Measurements from ENCODE around the gene SCGN. TPM values are rescaled to one million over a fixed set of nuclear protein-coding genes. Genes with fewer than 3 reads are reported as not detected.

The SCGN gene
- total RNA-seq, 4 donors from 2014 or later: 0.35 to 3.6 (median 1.3) TPM; not detected in 1

DNA sequence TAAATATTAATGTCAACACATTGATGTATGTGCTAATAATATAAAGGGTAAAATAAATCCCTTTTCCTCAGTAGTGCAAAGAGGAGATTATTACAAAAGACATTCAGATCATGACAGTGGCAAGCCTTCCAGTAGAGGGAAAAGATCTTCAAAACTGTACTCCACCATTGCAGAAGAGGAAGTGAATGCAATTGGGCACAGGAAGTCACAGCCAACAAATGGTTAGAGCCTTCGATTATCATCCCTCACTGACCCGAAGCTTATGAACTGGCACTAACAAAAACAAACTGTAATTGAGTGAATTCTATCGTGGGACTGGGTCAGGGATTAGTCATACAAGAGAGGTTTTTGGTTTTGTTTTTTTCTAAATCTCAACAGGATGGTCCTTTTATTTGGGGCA lies 39.3 kb upstream of the SCGN start:
- Histone ChIP-seq H3K27me3 (no peaks in the 10 kb centered on the region), H3K27ac (no peak overlapping the region), H3K4me1 (no peaks in the 10 kb centered on the region), H3K9me3 (no peaks in the 10 kb centered on the region), H3K36me3 (peaks cover 0 to 6% of the 10 kb centered on the region in 2 donors), H3K4me3 (no peak overlapping the region)
- TF ChIP-seq, protein P1, sequence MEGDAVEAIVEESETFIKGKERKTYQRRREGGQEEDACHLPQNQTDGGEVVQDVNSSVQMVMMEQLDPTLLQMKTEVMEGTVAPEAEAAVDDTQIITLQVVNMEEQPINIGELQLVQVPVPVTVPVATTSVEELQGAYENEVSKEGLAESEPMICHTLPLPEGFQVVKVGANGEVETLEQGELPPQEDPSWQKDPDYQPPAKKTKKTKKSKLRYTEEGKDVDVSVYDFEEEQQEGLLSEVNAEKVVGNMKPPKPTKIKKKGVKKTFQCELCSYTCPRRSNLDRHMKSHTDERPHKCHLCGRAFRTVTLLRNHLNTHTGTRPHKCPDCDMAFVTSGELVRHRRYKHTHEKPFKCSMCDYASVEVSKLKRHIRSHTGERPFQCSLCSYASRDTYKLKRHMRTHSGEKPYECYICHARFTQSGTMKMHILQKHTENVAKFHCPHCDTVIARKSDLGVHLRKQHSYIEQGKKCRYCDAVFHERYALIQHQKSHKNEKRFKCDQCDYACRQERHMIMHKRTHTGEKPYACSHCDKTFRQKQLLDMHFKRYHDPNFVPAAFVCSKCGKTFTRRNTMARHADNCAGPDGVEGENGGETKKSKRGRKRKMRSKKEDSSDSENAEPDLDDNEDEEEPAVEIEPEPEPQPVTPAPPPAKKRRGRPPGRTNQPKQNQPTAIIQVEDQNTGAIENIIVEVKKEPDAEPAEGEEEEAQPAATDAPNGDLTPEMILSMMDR (IDR thresholded peaks at IDR 0.05): no peak
- ATAC-seq: no peak
- 45 to 54% methylated on average over 3 of the region's 3 CpGs for WGBS, 2 donors (ENCODE audit: low coverage in 1 of 2)

DNA sequence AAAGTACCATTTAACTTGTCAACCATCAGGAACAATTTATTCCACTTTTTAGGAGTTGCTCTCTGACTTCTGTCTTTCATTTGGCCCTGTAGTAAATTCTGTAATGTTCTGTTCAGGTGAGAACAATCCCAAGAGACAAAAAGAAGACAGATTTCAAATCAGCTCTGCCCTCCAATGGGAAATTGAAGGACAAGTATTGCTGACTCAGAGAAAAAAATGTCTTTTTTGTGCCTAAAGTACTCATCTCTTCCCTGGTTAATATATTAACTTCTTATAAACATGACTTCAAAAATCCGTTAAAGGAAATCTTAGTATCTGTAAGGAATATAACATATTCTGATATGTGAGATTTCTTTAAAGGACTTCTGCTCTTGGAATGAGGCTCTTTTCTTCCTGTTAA lies 38.6 kb upstream of the SCGN start:
- Histone ChIP-seq H3K36me3 (peaks cover 0 to 6% of the 10 kb centered on the region in 2 donors), H3K9me3 (no peaks in the 10 kb centered on the region), H3K27ac (no peak overlapping the region), H3K4me3 (no peak overlapping the region), H3K4me1 (no peaks in the 10 kb centered on the region), H3K27me3 (no peaks in the 10 kb centered on the region)
- no peak for ATAC-seq
- 57 to 65% methylated on average over 1 of the region's 1 CpG for WGBS, 2 donors (ENCODE audit: low coverage in 1 of 2)
- TF ChIP-seq EP300 (IDR thresholded peaks at IDR 0.05): no peak
- TF ChIP-seq POLR2A (IDR thresholded peaks at IDR 0.05): no peak
- TF ChIP-seq POLR2AphosphoS5 (IDR thresholded peaks at IDR 0.05): no peak
- TF ChIP-seq, protein P1 (IDR thresholded peaks at IDR 0.05): no peak

DNA sequence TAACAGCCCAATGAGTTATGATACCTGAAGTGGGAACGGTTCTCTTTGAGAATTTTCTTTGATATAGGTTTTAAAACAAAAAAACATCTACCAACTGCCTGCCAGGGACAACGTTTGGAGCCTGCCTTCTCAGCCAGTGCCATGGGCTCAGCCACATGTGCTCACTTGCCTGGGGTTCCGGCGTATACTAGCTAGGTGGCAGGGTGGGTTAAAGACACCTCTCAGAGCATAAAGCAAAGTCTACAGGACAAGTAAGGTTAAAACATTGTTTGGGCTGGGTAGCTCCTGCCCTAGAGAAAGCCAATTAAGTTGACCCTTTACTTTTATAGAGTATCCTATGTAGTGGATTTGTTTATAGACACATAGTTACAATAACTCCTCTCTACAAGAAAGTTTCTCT lies 38.0 kb upstream of the SCGN start:
- Histone ChIP-seq H3K27ac (no peak overlapping the region), H3K9me3 (no peaks in the 10 kb centered on the region), H3K4me3 (no peak overlapping the region), H3K27me3 (no peaks in the 10 kb centered on the region), H3K4me1 (no peaks in the 10 kb centered on the region), H3K36me3 (peaks cover 0 to 6% of the 10 kb centered on the region in 2 donors)
- ATAC-seq: no peak
- 67 to 82% methylated on average over 1 to 4 of the region's 4 CpGs for WGBS, 2 donors (ENCODE audit: low coverage in 1 of 2)
- no peak for TF ChIP-seq POLR2AphosphoS5 (IDR thresholded peaks at IDR 0.05)
- TF ChIP-seq POLR2A (IDR thresholded peaks at IDR 0.05): no peak
- TF ChIP-seq, protein P1 (IDR thresholded peaks at IDR 0.05): no peak
- TF ChIP-seq EP300 (IDR thresholded peaks at IDR 0.05): no peak

DNA sequence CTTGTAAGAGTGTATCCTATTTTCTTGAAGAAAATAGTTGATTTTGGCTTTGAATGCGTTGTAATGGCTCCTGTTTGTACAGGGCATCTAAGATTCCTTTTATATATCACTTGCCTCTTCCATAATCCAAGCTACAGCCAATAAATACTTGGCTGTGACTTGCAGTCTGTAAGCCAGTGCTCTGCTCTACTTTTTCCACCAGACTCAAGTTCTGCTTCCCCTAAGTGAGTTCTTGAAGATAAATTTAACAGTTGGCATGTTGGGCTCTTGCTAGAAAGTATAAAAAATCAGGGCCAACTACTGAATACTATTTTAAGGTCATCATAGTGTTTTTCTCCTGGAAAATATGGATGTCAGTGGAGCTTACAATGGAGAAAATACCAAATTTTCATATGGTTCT lies 36.5 kb upstream of the SCGN start:
- no peaks in the 10 kb centered on the region for H3K4me1 ChIP-seq
- no peaks in the 10 kb centered on the region for H3K27me3 ChIP-seq
- TF ChIP-seq, protein P1 (IDR thresholded peaks at IDR 0.05): no peak
- TF ChIP-seq POLR2A (IDR thresholded peaks at IDR 0.05) (no peak), POLR2AphosphoS5 (IDR thresholded peaks at IDR 0.05) (no peak), EP300 (IDR thresholded peaks at IDR 0.05) (no peak)
- 82% methylated on average over 1 of the region's 1 CpG; no CpG with 5 or more reads in 1 of the 2 donors for WGBS, 2 donors (ENCODE audit: low coverage in 1 of 2)
- H3K27ac ChIP-seq: no peak overlapping the region
- no peak overlapping the region for H3K4me3 ChIP-seq
- H3K36me3 ChIP-seq: peaks cover 0 to 4% of the 10 kb centered on the region in 2 donors
- no peak for ATAC-seq
- no peaks in the 10 kb centered on the region for H3K9me3 ChIP-seq

DNA sequence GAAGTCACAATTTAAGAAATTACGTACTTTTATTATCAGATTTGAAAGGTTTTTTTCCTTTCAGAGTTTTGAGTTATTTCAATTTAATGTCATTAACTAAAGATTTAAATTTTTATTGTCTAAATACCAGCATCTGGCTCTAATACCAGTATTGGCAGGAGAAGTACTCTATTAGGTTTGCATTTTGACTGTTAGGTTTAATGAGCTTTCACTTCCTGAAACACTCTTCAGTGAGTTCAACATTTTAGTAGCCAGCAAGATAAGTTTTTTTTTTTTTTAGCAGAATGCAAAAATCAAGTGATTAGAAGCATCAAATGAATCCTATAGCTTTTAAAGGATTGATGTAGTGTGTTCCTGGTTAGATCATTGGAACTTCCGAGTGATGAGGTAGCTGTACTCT lies 34.0 kb upstream of the SCGN start:
- H3K27ac ChIP-seq: no peak overlapping the region
- 83 to 87% methylated on average over 2 of the region's 2 CpGs for WGBS, 2 donors (ENCODE audit: low coverage in 1 of 2)
- ATAC-seq: no peak

More for the DNA sequence above, 34.0 kb upstream of the SCGN start:
- Histone ChIP-seq H3K9me3 (no peaks in the 10 kb centered on the region), H3K27me3 (no peaks in the 10 kb centered on the region), H3K4me3 (no peak overlapping the region), H3K4me1 (no peaks in the 10 kb centered on the region), H3K36me3 (no peaks in the 10 kb centered on the region)
- TF ChIP-seq EP300 (IDR thresholded peaks at IDR 0.05) (no peak), POLR2A (IDR thresholded peaks at IDR 0.05) (no peak), POLR2AphosphoS5 (IDR thresholded peaks at IDR 0.05) (no peak)
- TF ChIP-seq, protein P1 (IDR thresholded peaks at IDR 0.05): no peak

Measured in gastroesophageal sphincter (tissue), 4 donors.